Thoracic aorta (tissue), 2 donors: ENCODE measurements around the gene PRSS21. TPM values are rescaled to one million over a fixed set of nuclear protein-coding genes. Genes with fewer than 3 reads are reported as not detected.

Source experiments
- ATAC-seq: fragments of 150-250 bp; one replicate; pipeline ENCODE4 v1.8.0; 2017; ENCODE audit warnings: low read depth; ENCODE audit not compliant: insufficient number of reproducible peaks, low FRiP score
- DNase-seq: peaks from one replicate; pipeline ENCODE4 v3.0.0-alpha.2; 2020; ENCODE audit warnings: low spot score
- H3K27ac ChIP-seq, 2 donors: fragments of 200-600 bp; sonication (generic); 1 replicate in 1 of 2; 2 replicates in 1 of 2; pipeline ENCODE4 v1.5.1; 2016; ENCODE audit warnings: mild to moderate bottlenecking in 2 of 2, moderate library complexity in 2 of 2
- H3K27me3 ChIP-seq: fragments of 200-600 bp; sonication (generic); replicated peaks from 2 replicates; pipeline ENCODE4 v1.6.0; 2016; ENCODE audit warnings: mild to moderate bottlenecking; ENCODE audit not compliant: insufficient read depth
- H3K36me3 ChIP-seq: fragments of 200-600 bp; sonication (generic); one replicate; pipeline ENCODE4 v1.5.1; 2016
- H3K4me1 ChIP-seq, 2 donors: fragments of 200-600 bp; sonication (generic); 1 replicate in 1 of 2; 2 replicates in 1 of 2; pipeline versions ENCODE4 v1.5.1 to v1.6.0; 2016; ENCODE audit warnings: low read depth in 2 of 2, mild to moderate bottlenecking in 1 of 2; ENCODE audit not compliant: control insufficient read depth in 1 of 2
- H3K4me3 ChIP-seq: fragments of 200-600 bp; sonication (generic); 2 replicates; pipeline ENCODE4 v1.5.1; 2016; ENCODE audit warnings: mild to moderate bottlenecking
- H3K9me3 ChIP-seq: fragments of 200-600 bp; sonication (generic); 2 replicates; pipeline ENCODE4 v1.5.1; 2016
- CTCF ChIP-seq: fragments of 200-600 bp; sonication (generic); IDR thresholded peaks from one replicate; pipeline ENCODE4 v1.5.1; 2019; ENCODE audit warnings: antibody characterized with exemption
- total RNA-seq, 2 donors: library from RNA; depleted of rRNA; stranded (reverse); fragments of >200 nt; gene quantifications; one replicate each; pipeline versions ENCODE4 v1.1.0 to v1.2.3, GENCODE V29; 2016

PRSS21 gene
- total RNA-seq, 2 donors from 2014 or later: 0.54 TPM; not detected in 1

GRCh38 chr16:2867661-2867986 lies 50.6 kb downstream of the PRSS21 start:
- no peak for TF ChIP-seq CTCF
- Histone ChIP-seq H3K36me3 (no peaks in the 10 kb centered on the region), H3K4me3 (peak overlapping the region; percentile 75), H3K4me1 (peaks cover 4 to 5% of the 10 kb centered on the region in 2 donors), H3K27ac (peak overlapping the region; percentile 86 to 87), H3K9me3 (no peaks in the 10 kb centered on the region), H3K27me3 (no peaks in the 10 kb centered on the region)
- no peak for DNase-seq
- ATAC-seq: no peak

- peak; percentile 94 for TF ChIP-seq CTCF
- peak overlapping the region; percentile 75 for H3K4me3 ChIP-seq
- peak overlapping the region; percentile 86 to 87 for H3K27ac ChIP-seq
- peaks cover 4 to 5% of the 10 kb centered on the region in 2 donors for H3K4me1 ChIP-seq
- ATAC-seq: peak; percentile 86
- no peaks in the 10 kb centered on the region for H3K36me3 ChIP-seq
- no peaks in the 10 kb centered on the region for H3K27me3 ChIP-seq
- H3K9me3 ChIP-seq: no peaks in the 10 kb centered on the region
- DNase-seq: peak; percentile 80
Measured at GRCh38 chr16:2867987-2868789, 51.2 kb downstream of the PRSS21 start.

Other genes starting within 250 kb of the PRSS21 start
- gene KCTD5, start 134.7 kb upstream of the PRSS21 start, total RNA-seq: 10 to 100 TPM; 13.8 to 19.2 TPM
- gene PRSS27, start 97.0 kb upstream of the PRSS21 start, total RNA-seq: 1 to 10 TPM; 4.4 to 8.7 TPM
- 100 to 1,000 TPM; 476 to 541 TPM for gene SRRM2, start 64.6 kb upstream of the PRSS21 start, total RNA-seq
- gene ELOB, start 40.0 kb upstream of the PRSS21 start, total RNA-seq: 100 to 1,000 TPM; 269 to 518 TPM
- not detected for gene PRSS33, start 29.7 kb upstream of the PRSS21 start, total RNA-seq
- not detected for gene PRSS41, start 18.8 kb upstream of the PRSS21 start, total RNA-seq
- not detected for gene ZG16B, start 13.1 kb downstream of the PRSS21 start, total RNA-seq
- not detected for gene PRSS22, start 40.9 kb downstream of the PRSS21 start, total RNA-seq
- gene FLYWCH2, start 66.0 kb downstream of the PRSS21 start, total RNA-seq: 10 to 100 TPM; 52.2 to 53.2 TPM
- gene FLYWCH1, start 94.7 kb downstream of the PRSS21 start, total RNA-seq: 10 to 100 TPM; 65.6 to 72.8 TPM
- gene KREMEN2, start 147.0 kb downstream of the PRSS21 start, total RNA-seq: not detected
- 1 to 10 TPM; 3.1 to 5.8 TPM for gene PAQR4, start 152.1 kb downstream of the PRSS21 start, total RNA-seq
- gene PKMYT1, start 163.2 kb downstream of the PRSS21 start, total RNA-seq: 1 to 10 TPM in 1 of 2 donors, not detected in 1; 5.9 TPM
- gene CLDN9, start 195.7 kb downstream of the PRSS21 start, total RNA-seq: 1 to 10 TPM in 1 of 2 donors, not detected in 1; 1.5 TPM
- not detected for gene CLDN6, start 200.9 kb downstream of the PRSS21 start, total RNA-seq
- gene TNFRSF12A, start 203.1 kb downstream of the PRSS21 start, total RNA-seq: 100 to 1,000 TPM; 274 to 461 TPM
- gene HCFC1R1, start 206.7 kb downstream of the PRSS21 start, total RNA-seq: 100 to 1,000 TPM in 1 of 2 donors, 10 to 100 TPM in 1; 19.9 to 120 TPM
- gene THOC6, start 206.8 kb downstream of the PRSS21 start, total RNA-seq: 10 to 100 TPM; 19.0 to 24.7 TPM
- 1 to 10 TPM in 1 of 2 donors, not detected in 1; 1.1 TPM for gene BICDL2, start 219.7 kb downstream of the PRSS21 start, total RNA-seq
- 1 to 10 TPM in 1 of 2 donors, not detected in 1; 4.2 TPM for gene MMP25, start 229.3 kb downstream of the PRSS21 start, total RNA-seq
- gene IL32, start 248.4 kb downstream of the PRSS21 start, total RNA-seq: 10 to 100 TPM; 42.4 to 55.4 TPM